Fibroblast of lung (primary cell): ENCODE data around the gene CDKN2D. TPM values are rescaled to one million over a fixed set of nuclear protein-coding genes. Genes with fewer than 3 reads are reported as not detected.

Experiments
- DNase-seq, 2 donors: peaks; one replicate each; pipeline versions ENCODE4 v3.0.0 to v3.0.0-alpha.2; 2010; ENCODE audit warnings: low read depth in 2 of 2
- H2AFZ ChIP-seq: 2 replicates; pipeline ENCODE4 v1.5.1; 2012; ENCODE audit warnings: low read length, control low read depth, inconsistent platforms
- H3K27ac ChIP-seq: 2 replicates; pipeline ENCODE4 v1.5.1; 2011; ENCODE audit warnings: low read length, control low read depth; ENCODE audit not compliant: insufficient read depth
- H3K27me3 ChIP-seq: 2 replicates; pipeline ENCODE4 v1.5.1; 2011; ENCODE audit warnings: mild to moderate bottlenecking, low read length; ENCODE audit not compliant: control insufficient read depth, insufficient read depth
- H3K36me3 ChIP-seq: 2 replicates; pipeline ENCODE4 v1.5.1; 2011; ENCODE audit warnings: low read length; ENCODE audit not compliant: control insufficient read depth, insufficient read depth
- H3K4me1 ChIP-seq: 2 replicates; pipeline ENCODE4 v1.5.1; 2011; ENCODE audit warnings: low read length; ENCODE audit not compliant: control insufficient read depth, insufficient read depth; ENCODE audit errors: extremely low read depth
- H3K4me2 ChIP-seq: 2 replicates; pipeline ENCODE4 v1.5.1; 2011; ENCODE audit warnings: low read length, control low read depth; ENCODE audit not compliant: insufficient read depth; ENCODE audit errors: extremely low read depth
- H3K4me3 ChIP-seq, 4 experiments: fragments of 200-600 bp in 1 of 4; sonication (generic) in 1 of 4; replicated peaks in 1 of 4; 2 replicates each; pipeline ENCODE4 v1.5.1; 2011 to 2016; ENCODE audit warnings: low read length in 4 of 4, low read depth in 3 of 4, mild to moderate bottlenecking in 3 of 4, control low read depth in 2 of 4, inconsistent platforms in 1 of 4, mixed read lengths in 1 of 4; ENCODE audit not compliant: insufficient read depth in 1 of 4; ENCODE audit errors: control extremely low read depth in 1 of 4
- H3K79me2 ChIP-seq: 2 replicates; pipeline ENCODE4 v1.5.1; 2012; ENCODE audit warnings: mild to moderate bottlenecking, low read length, inconsistent platforms; ENCODE audit not compliant: control insufficient read depth, insufficient read depth
- H3K9ac ChIP-seq: 2 replicates; pipeline ENCODE4 v1.5.1; 2011; ENCODE audit warnings: mild to moderate bottlenecking, low read length, control low read depth; ENCODE audit not compliant: insufficient read depth
- H3K9me3 ChIP-seq: 2 replicates; pipeline ENCODE4 v1.5.1; 2012; ENCODE audit warnings: low read depth, low read length; ENCODE audit not compliant: control insufficient read depth, insufficient read depth
- H4K20me1 ChIP-seq: 2 replicates; pipeline ENCODE4 v1.5.1; 2011; ENCODE audit warnings: low read length; ENCODE audit not compliant: control insufficient read depth, insufficient read depth; ENCODE audit errors: extremely low read depth
- CTCF ChIP-seq, 2 donors: IDR thresholded peaks in 1 of 2; conservative IDR thresholded peaks in 1 of 2; 1 replicate in 1 of 2; 2 replicates in 1 of 2; pipeline ENCODE4 v1.5.1; 2011 to 2012; ENCODE audit warnings: low read length in 2 of 2, control low read depth in 1 of 2, inconsistent platforms in 1 of 2, low read depth in 1 of 2, mild to moderate bottlenecking in 1 of 2
- EZH2 ChIP-seq: IDR thresholded peaks from 2 replicates; pipeline ENCODE4 v1.5.1; 2012; ENCODE audit warnings: low read length, control low read depth, mild to moderate bottlenecking; ENCODE audit errors: missing control alignments
- polyA plus RNA-seq, 2 donors: library from polyadenylated mRNA; depleted of rRNA in 1 of 2; stranded (reverse) in 1 of 2; unstranded in 1 of 2; fragments of >200 nt; gene quantifications; 2 replicates each; pipeline ENCODE4 v1.2.1, GENCODE V29; 2011 to 2012; ENCODE audit warnings: missing spikeins in 1 of 2
- total RNA-seq: library from RNA; depleted of rRNA; stranded (reverse); fragments of >200 nt; gene quantifications from 2 replicates; pipeline ENCODE4 v1.2.1, GENCODE V29; 2014

The CDKN2D gene
- total and polyA plus RNA-seq, 2 donors (not counting 1 experiment from before 2014, with no cell fraction given) = 9.7 to 10.7 TPM

GRCh38 chr19:10560154-10560553, 8.6 kb downstream of the CDKN2D start:
- no peak overlapping the region for H3K9ac ChIP-seq
- H3K36me3 ChIP-seq = peaks cover 20% of the 10 kb centered on the region
- no peak overlapping the region for H3K4me2 ChIP-seq
- no peaks in the 10 kb centered on the region for H3K27me3 ChIP-seq
- peaks cover 5% of the 10 kb centered on the region for H3K4me1 ChIP-seq
- H3K9me3 ChIP-seq = no peaks in the 10 kb centered on the region
- no peak overlapping the region for H3K27ac ChIP-seq
- no peak for TF ChIP-seq CTCF (conservative IDR thresholded peaks at IDR 0.05 in 1 of 2, IDR thresholded peaks at IDR 0.05 in 1 of 2; ENCODE audit: low read depth in 1 of 2, low read length in 2 of 2)
- no peak for TF ChIP-seq EZH2
- no peaks in the 10 kb centered on the region for H4K20me1 ChIP-seq
- no peak for DNase-seq
- peaks cover 10% of the 10 kb centered on the region for H3K79me2 ChIP-seq
- H2AFZ ChIP-seq = no peak overlapping the region
- H3K4me3 ChIP-seq = no peak overlapping the region

GRCh38 chr19:10557603-10558197, 11.1 kb downstream of the CDKN2D start:
- Histone ChIP-seq H3K27ac (no peak overlapping the region), H2AFZ (no peak overlapping the region), H3K36me3 (peaks cover 40% of the 10 kb centered on the region), H3K9ac (no peak overlapping the region), H3K4me3 (no peak overlapping the region), H3K4me2 (no peak overlapping the region), H3K79me2 (no peaks in the 10 kb centered on the region), H3K9me3 (no peaks in the 10 kb centered on the region), H4K20me1 (no peaks in the 10 kb centered on the region), H3K4me1 (no peaks in the 10 kb centered on the region), H3K27me3 (no peaks in the 10 kb centered on the region)
- TF ChIP-seq CTCF (conservative IDR thresholded peaks at IDR 0.05 in 1 of 2, IDR thresholded peaks at IDR 0.05 in 1 of 2; ENCODE audit: low read depth in 1 of 2, low read length in 2 of 2) (no peak), EZH2 (no peak)
- no peak for DNase-seq

- Histone ChIP-seq H4K20me1 (no peaks in the 10 kb centered on the region), H3K36me3 (peaks cover 46% of the 10 kb centered on the region)
These were observed 13.2 kb downstream of the CDKN2D start for GRCh38 chr19:10555610-10555973.

More at GRCh38 chr19:10555610-10555973, 13.2 kb downstream of the CDKN2D start:
- no peak overlapping the region for H3K4me3 ChIP-seq
- H3K27ac ChIP-seq = no peak overlapping the region
- H3K4me1 ChIP-seq = no peaks in the 10 kb centered on the region
- no peak for DNase-seq
- TF ChIP-seq EZH2 (no peak), CTCF (conservative IDR thresholded peaks at IDR 0.05 in 1 of 2, IDR thresholded peaks at IDR 0.05 in 1 of 2; ENCODE audit: low read depth in 1 of 2, low read length in 2 of 2) (no peak)
- no peaks in the 10 kb centered on the region for H3K9me3 ChIP-seq
- no peak overlapping the region for H3K9ac ChIP-seq
- no peaks in the 10 kb centered on the region for H3K27me3 ChIP-seq
- H2AFZ ChIP-seq = no peak overlapping the region
- no peaks in the 10 kb centered on the region for H3K79me2 ChIP-seq
- no peak overlapping the region for H3K4me2 ChIP-seq
